Measurements from ENCODE around the gene RAB27A.
"Not testable (repeated sequence)": the region's sequence is repeated elsewhere in the genome, so short reads cannot be mapped to it uniquely, and the experiment has no call there.

Gene RAB27A

GRCh38 chr15:55250392-55250791 is 39.2 kb downstream of the RAB27A start:
- DNase-seq (ENCODE audit: low read depth) = peak; percentile 95

- DNase-seq (ENCODE audit: low read depth) = not testable (repeated sequence)
Measured at GRCh38 chr15:55249885-55250284, 39.7 kb downstream of the RAB27A start.

GRCh38 chr15:55248895-55249294 is 40.7 kb downstream of the RAB27A start:
- no peak for DNase-seq (ENCODE audit: low read depth)

GRCh38 chr15:55247766-55248427 is 41.7 kb downstream of the RAB27A start:
- DNase-seq (ENCODE audit: low read depth) = no peak

GRCh38 chr15:55247311-55247710 is 42.3 kb downstream of the RAB27A start:
- DNase-seq (ENCODE audit: low read depth) = no peak

GRCh38 chr15:55246567-55246966 is 43.0 kb downstream of the RAB27A start:
- DNase-seq (ENCODE audit: low read depth) = no peak

- no peak for DNase-seq (ENCODE audit: low read depth)
Measured at GRCh38 chr15:55245059-55245458, 44.6 kb downstream of the RAB27A start.

- DNase-seq (ENCODE audit: low read depth) = no peak
Measured at GRCh38 chr15:55241891-55242290, 47.7 kb downstream of the RAB27A start.

- DNase-seq (ENCODE audit: low read depth) = no peak
Measured at GRCh38 chr15:55241186-55241585, 48.4 kb downstream of the RAB27A start.

GRCh38 chr15:55240125-55240760 is 49.4 kb downstream of the RAB27A start:
- no peak for DNase-seq (ENCODE audit: low read depth)

GRCh38 chr15:55239440-55240124 is 50.0 kb downstream of the RAB27A start:
- DNase-seq (ENCODE audit: low read depth) = no peak

GRCh38 chr15:55238877-55239276 is 50.7 kb downstream of the RAB27A start:
- DNase-seq (ENCODE audit: low read depth) = no peak

GRCh38 chr15:55237219-55238130 is 52.1 kb downstream of the RAB27A start:
- DNase-seq (ENCODE audit: low read depth) = no peak

- DNase-seq (ENCODE audit: low read depth) = no peak
Measured at GRCh38 chr15:55235546-55236036, 54.0 kb downstream of the RAB27A start.

- DNase-seq (ENCODE audit: low read depth) = no peak
Measured at GRCh38 chr15:55234800-55235104, 54.9 kb downstream of the RAB27A start.

GRCh38 chr15:55234104-55234799 is 55.4 kb downstream of the RAB27A start:
- DNase-seq (ENCODE audit: low read depth) = no peak

- no peak for DNase-seq (ENCODE audit: low read depth)
Measured at GRCh38 chr15:55231455-55231854, 58.2 kb downstream of the RAB27A start.

GRCh38 chr15:55230953-55231352 is 58.7 kb downstream of the RAB27A start:
- DNase-seq (ENCODE audit: low read depth) = no peak

GRCh38 chr15:55230051-55230670 is 59.5 kb downstream of the RAB27A start:
- DNase-seq (ENCODE audit: low read depth) = no peak

GRCh38 chr15:55226127-55226526 is 63.5 kb downstream of the RAB27A start:
- no peak for DNase-seq (ENCODE audit: low read depth)

- DNase-seq (ENCODE audit: low read depth) = no peak
Measured at GRCh38 chr15:55224892-55225291, 64.7 kb downstream of the RAB27A start.

All from fibroblast of the conjunctiva (primary cell).